NCI-H128 (cell line): ENCODE data around the gene RAPGEF5.

Experiments
- DNase-seq: peaks from one replicate; lab custom pipeline; 2025; ENCODE audit not compliant: unreplicated experiment; lab: John Stamatoyannopoulos, UW

The RAPGEF5 gene

GRCh38 chr7:22378199-22378980 lies 21.4 kb upstream of the RAPGEF5 start:
- DNase-seq = no peak

- no peak for DNase-seq
Measured at GRCh38 chr7:22377703-22378102, 20.7 kb upstream of the RAPGEF5 start.

DNA sequence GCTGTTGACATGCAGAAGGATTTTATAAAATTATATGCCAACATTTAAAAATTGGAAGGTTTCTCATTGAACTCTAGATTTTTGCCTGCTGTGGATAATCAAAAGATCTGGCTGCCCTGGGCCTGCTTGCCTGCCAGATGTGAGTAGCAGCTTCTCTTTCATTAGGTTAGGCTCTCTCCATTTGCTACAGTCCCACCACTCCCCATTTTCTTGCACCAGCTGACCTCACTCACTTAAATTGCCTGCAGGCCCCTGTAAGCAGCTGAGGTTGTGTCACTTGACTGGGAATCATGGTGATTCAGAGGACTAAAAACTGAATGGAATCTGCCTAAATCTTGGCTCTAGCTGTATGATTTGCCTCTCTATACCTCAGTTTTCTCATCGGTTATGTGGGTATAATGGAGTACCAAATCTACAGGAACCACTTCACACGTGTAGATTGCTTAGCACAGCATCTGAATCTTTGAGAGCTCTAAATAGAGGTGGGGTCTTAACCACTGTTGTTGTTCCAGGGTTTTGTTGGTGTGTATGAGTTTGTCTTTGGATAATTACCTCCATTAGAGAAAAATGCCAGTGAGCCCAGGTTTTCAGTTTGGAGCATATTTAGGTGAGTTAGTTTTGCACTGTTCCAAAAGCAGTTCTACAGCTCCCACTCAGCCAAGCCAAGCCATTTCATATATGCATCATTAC lies 18.6 kb upstream of the RAPGEF5 start:
- no peak for DNase-seq

GRCh38 chr7:22373911-22374310 lies 17.0 kb upstream of the RAPGEF5 start:
- DNase-seq = no peak

DNA sequence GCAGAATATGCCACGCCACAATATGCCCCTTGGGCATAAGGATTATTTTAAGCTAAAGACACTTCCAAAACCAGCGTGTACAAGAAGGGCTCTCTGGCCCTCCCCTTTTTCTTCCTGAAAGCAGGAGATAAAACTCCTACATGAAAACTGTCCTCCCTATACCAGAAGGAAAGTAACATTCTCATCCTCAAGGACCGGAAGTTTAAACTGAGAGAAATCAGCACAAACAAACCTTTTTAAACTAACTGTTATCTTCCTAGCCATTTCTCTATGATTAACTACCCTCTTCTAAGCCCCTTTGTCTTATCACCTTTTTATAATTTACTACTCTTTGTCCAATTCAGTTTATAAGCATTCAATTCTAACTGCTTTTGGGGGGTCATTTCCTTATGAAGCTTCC lies 16.4 kb upstream of the RAPGEF5 start:
- no peak for DNase-seq

- DNase-seq = no peak
Measured at GRCh38 chr7:22372863-22373262, 15.9 kb upstream of the RAPGEF5 start.

- no peak for DNase-seq
Measured at GRCh38 chr7:22371878-22372277, 14.9 kb upstream of the RAPGEF5 start.

DNA sequence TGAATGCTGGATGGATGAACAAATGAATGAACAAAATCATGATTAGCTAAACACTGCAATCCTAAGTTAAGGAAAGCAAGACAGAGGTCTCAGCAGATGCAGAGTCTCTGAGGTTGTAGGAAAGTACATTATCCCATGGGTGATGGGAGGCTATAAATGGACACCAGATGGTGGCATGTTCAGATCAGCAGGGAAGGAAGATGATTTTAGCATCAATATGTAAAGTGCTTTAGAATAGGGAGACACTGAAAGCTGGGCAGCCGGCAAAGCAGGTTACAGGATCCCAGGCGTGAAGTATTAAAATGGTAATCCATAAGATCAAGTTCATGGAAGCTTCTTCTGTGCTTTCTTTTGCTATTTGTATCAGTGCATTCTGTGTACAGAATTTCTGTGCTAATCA lies 7.9 kb upstream of the RAPGEF5 start:
- no peak for DNase-seq

DNA sequence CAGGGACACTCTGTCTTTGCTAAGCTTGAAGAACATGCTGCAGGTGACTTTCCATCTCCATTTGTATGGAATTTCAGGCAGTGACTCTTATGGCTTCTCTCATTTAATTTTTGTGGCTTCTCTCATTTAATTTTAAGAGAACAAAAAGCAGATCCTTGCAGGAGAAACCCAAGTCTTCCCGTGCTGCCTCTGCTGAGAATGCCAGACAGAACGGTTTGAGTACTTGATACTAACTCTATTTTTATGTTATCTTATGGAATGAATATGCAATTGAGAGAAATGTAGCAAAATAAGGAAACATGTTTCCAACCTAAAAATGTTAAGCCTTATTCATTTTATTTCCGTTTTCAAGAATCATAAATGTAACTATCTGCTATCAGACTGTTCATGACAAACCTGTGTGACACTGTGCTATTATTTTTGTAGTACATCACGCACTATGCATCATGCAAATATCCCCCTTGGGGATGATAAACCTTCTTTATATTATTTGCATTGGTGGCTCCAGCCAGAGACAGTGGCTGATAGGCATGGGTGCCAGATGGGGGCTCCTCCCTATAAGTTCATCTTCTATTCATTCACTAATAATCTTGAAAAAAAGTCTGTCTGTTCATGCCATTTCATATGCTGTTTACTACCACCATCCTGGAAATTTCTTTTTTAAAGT lies 6.9 kb upstream of the RAPGEF5 start:
- no peak for DNase-seq

DNA sequence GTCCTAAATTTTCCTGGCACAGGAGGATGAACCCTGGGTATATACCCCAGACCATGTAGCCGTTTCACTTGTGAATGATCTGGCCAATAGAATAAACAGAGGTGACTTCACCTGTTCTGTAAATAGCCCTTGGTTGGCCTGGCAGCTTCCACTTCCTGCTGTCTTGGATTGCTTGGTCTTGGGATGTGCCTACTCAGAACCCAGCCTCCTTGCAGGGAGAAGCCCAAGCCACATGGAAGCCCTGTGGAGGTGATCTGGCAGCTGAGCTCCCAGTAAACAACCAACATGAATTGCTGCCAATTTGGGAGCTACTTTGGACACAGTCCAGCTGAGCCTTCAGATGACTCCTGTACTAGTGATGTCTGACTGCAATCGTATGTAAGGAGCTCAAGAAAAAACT lies 4.8 kb upstream of the RAPGEF5 start:
- DNase-seq = no peak

DNA sequence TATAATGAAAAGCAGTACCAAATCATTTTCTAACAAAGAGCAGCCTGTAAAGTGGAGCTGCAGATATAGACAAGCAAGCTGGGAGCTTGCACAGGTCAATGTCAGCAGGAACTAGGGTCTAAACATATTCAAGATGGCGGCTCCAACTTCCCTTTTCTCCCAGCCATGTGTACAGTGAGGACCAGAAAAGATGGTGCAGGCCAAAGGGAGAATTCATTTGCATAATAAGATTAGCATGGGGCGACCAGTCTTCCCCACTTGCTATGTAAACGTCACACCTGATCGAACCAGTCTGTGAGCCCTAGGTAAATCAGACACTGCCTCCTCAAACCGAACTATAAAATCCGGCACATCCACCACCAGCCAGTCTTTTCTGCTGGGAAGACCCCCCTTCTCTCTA lies 4.4 kb upstream of the RAPGEF5 start:
- DNase-seq = no peak

GRCh38 chr7:22358820-22359697 lies 2.1 kb upstream of the RAPGEF5 start:
- no peak for DNase-seq

GRCh38 chr7:22357311-22358175 lies 589 bp upstream of the RAPGEF5 start:
- no peak for DNase-seq

DNA sequence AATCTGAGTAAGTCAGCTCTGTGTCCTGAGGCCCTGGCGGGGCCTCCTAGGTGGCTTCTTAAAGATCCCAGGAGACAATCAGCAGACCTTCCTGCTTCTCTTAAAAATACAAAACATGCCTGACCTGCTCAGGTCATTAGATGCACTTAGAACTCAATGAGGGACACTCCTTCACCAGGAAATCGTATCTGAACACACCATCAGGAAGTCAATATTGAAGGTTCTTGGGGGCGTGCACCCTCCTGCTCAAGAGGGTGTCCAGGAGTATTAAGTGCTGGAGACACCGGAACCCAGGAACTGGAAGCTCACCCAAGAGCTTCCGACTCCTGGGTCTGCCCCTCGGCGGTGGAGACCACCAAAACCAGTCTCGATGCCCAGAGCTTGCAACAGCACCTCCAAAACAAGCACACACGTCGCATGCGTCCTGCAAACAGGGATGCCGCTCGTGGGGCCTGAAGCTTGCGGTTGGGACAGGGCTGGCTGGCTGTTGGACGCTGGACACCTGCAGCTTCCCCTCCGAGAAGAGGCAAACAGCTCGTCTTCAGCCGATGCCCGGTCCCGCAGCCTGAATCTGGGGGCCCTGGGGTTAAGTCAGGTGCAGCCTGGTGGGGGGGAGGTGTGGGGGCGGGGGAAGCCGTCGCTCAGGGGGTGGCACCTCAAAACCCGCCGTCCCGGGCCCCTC lies 803 bp downstream of the RAPGEF5 start:
- DNase-seq = no peak

DNA sequence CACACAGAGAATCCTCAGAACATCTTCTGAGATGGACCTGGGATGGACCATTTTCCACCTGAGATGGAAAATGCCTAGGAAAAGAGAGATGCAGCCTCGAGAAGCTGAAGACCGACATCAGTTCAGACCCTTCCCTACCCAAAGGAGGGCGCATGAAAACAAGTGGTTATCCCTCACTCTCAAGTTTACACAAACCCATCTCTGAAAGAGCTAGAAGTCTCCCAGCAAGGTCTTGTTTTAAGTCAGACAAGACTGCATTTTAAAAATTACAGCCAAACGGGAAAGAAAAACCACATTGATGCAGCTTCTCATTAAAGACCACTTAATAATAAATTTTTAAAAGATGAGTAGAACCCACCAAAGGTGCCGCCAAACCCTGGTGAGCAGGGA lies 1.3 kb downstream of the RAPGEF5 start:
- DNase-seq = no peak

DNA sequence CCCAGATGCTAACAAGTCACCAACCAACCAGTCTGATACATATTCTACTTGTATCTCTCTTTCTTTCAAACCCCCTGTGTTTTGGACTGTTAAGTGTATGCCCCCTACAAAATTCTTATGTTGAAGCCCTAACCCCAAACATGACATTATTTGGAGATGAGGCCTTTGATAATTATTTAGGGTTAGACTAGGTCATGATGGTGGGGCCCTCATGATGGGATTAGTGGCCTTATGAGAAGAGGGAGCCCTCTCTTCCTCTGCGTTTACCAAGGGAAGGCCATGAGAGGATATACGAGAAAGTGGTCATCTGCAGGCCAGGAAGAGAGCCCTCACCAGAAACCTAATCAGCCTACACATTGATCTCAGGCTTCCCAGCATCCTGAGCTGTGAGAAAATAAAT lies 2.5 kb downstream of the RAPGEF5 start:
- DNase-seq = no peak

GRCh38 chr7:22352887-22353286 lies 4.1 kb downstream of the RAPGEF5 start:
- no peak for DNase-seq

GRCh38 chr7:22351878-22352277 lies 5.1 kb downstream of the RAPGEF5 start:
- DNase-seq = no peak

GRCh38 chr7:22351329-22351692 lies 5.6 kb downstream of the RAPGEF5 start:
- no peak for DNase-seq
